Measurements from ENCODE around the gene WDR53.
A peak's percentile ranks its signal among the peaks of the same experiment; 100 is the strongest.
"Not testable (repeated sequence)": the region's sequence is repeated elsewhere in the genome, so short reads cannot be mapped to it uniquely, and the experiment has no call there.

The WDR53 gene

GRCh38 chr3:196533260-196533681 is 35.1 kb downstream of the WDR53 start:
- H3K9me3 ChIP-seq (ENCODE audit: low read length) = no peaks in the 10 kb centered on the region
- no peaks in the 10 kb centered on the region for H3K36me3 ChIP-seq (ENCODE audit: insufficient read depth, low read length)
- H3K4me1 ChIP-seq (ENCODE audit: insufficient read depth, low read length) = no peaks in the 10 kb centered on the region
- peaks cover 0 to 4% of the 10 kb centered on the region in 2 donors for H3K27me3 ChIP-seq (ENCODE audit: control insufficient read depth in 1 of 2, insufficient read depth in 2 of 2, low read length in 2 of 2)
- no peak overlapping the region for H3K9ac ChIP-seq (ENCODE audit: low read length)
- H3K27ac ChIP-seq (ENCODE audit: low read depth, low read length) = no peak overlapping the region
- no peak overlapping the region for H3K4me3 ChIP-seq (ENCODE audit: low read depth in 1 of 2, low read length in 2 of 2)

GRCh38 chr3:196531418-196531817 is 36.9 kb downstream of the WDR53 start:
- H3K27ac ChIP-seq (ENCODE audit: low read depth, low read length) = no peak overlapping the region
- H3K36me3 ChIP-seq (ENCODE audit: insufficient read depth, low read length) = no peaks in the 10 kb centered on the region
- no peak overlapping the region for H3K9ac ChIP-seq (ENCODE audit: low read length)
- no peak overlapping the region for H3K4me3 ChIP-seq (ENCODE audit: low read depth in 1 of 2, low read length in 2 of 2)
- H3K9me3 ChIP-seq (ENCODE audit: low read length) = no peaks in the 10 kb centered on the region
- no peaks in the 10 kb centered on the region for H3K4me1 ChIP-seq (ENCODE audit: insufficient read depth, low read length)
- H3K27me3 ChIP-seq (ENCODE audit: control insufficient read depth in 1 of 2, insufficient read depth in 2 of 2, low read length in 2 of 2) = peaks cover 0 to 4% of the 10 kb centered on the region in 2 donors

GRCh38 chr3:196528639-196529233 is 39.6 kb downstream of the WDR53 start:
- peaks cover 0 to 4% of the 10 kb centered on the region in 2 donors for H3K27me3 ChIP-seq (ENCODE audit: control insufficient read depth in 1 of 2, insufficient read depth in 2 of 2, low read length in 2 of 2)
- no peak overlapping the region for H3K9ac ChIP-seq (ENCODE audit: low read length)
- H3K4me3 ChIP-seq (ENCODE audit: low read depth in 1 of 2, low read length in 2 of 2) = peak overlapping the region; percentile 61 to 81

GRCh38 chr3:196525141-196525540 is 43.2 kb downstream of the WDR53 start:
- Histone ChIP-seq H3K9me3 (ENCODE audit: low read length) (peaks cover 3% of the 10 kb centered on the region), H3K27me3 (ENCODE audit: control insufficient read depth in 1 of 2, insufficient read depth in 2 of 2, low read length in 2 of 2) (no peaks in the 10 kb centered on the region), H3K27ac (ENCODE audit: low read depth, low read length) (no peak overlapping the region), H3K4me3 (ENCODE audit: low read depth in 1 of 2, low read length in 2 of 2) (no peak overlapping the region), H3K36me3 (ENCODE audit: insufficient read depth, low read length) (no peaks in the 10 kb centered on the region), H3K9ac (ENCODE audit: low read length) (no peak overlapping the region), H3K4me1 (ENCODE audit: insufficient read depth, low read length) (no peaks in the 10 kb centered on the region)

More at GRCh38 chr3:196528639-196529233, 39.6 kb downstream of the WDR53 start:
- Histone ChIP-seq H3K4me1 (ENCODE audit: insufficient read depth, low read length) (no peaks in the 10 kb centered on the region), H3K36me3 (ENCODE audit: insufficient read depth, low read length) (no peaks in the 10 kb centered on the region), H3K9me3 (ENCODE audit: low read length) (no peaks in the 10 kb centered on the region), H3K27ac (ENCODE audit: low read depth, low read length) (peak overlapping the region; percentile 57)

- H3K27me3 ChIP-seq (ENCODE audit: control insufficient read depth in 1 of 2, insufficient read depth in 2 of 2, low read length in 2 of 2) = no peaks in the 10 kb centered on the region
- no peak overlapping the region for H3K4me3 ChIP-seq (ENCODE audit: low read depth in 1 of 2, low read length in 2 of 2)
- H3K4me1 ChIP-seq (ENCODE audit: insufficient read depth, low read length) = no peaks in the 10 kb centered on the region
- H3K36me3 ChIP-seq (ENCODE audit: insufficient read depth, low read length) = no peaks in the 10 kb centered on the region
- no peak overlapping the region for H3K9ac ChIP-seq (ENCODE audit: low read length)
- no peak overlapping the region for H3K27ac ChIP-seq (ENCODE audit: low read depth, low read length)
- peaks cover 7% of the 10 kb centered on the region for H3K9me3 ChIP-seq (ENCODE audit: low read length)
Measured at GRCh38 chr3:196524527-196524926, 43.8 kb downstream of the WDR53 start.

GRCh38 chr3:196523841-196524240 is 44.5 kb downstream of the WDR53 start:
- H3K4me3 ChIP-seq (ENCODE audit: low read depth in 1 of 2, low read length in 2 of 2) = no peak overlapping the region
- H3K36me3 ChIP-seq (ENCODE audit: insufficient read depth, low read length) = no peaks in the 10 kb centered on the region
- H3K9ac ChIP-seq (ENCODE audit: low read length) = no peak overlapping the region
- no peak overlapping the region for H3K27ac ChIP-seq (ENCODE audit: low read depth, low read length)
- no peaks in the 10 kb centered on the region for H3K4me1 ChIP-seq (ENCODE audit: insufficient read depth, low read length)
- peaks cover 9% of the 10 kb centered on the region for H3K9me3 ChIP-seq (ENCODE audit: low read length)
- H3K27me3 ChIP-seq (ENCODE audit: control insufficient read depth in 1 of 2, insufficient read depth in 2 of 2, low read length in 2 of 2) = no peaks in the 10 kb centered on the region

GRCh38 chr3:196521291-196521690 is 47.1 kb downstream of the WDR53 start:
- not testable (repeated sequence) for H3K9me3 ChIP-seq (ENCODE audit: low read length); H3K4me1 ChIP-seq (ENCODE audit: insufficient read depth, low read length); H3K36me3 ChIP-seq (ENCODE audit: insufficient read depth, low read length); H3K4me3 ChIP-seq (ENCODE audit: low read depth in 1 of 2, low read length in 2 of 2); H3K27ac ChIP-seq (ENCODE audit: low read depth, low read length); H3K9ac ChIP-seq (ENCODE audit: low read length); H3K27me3 ChIP-seq (ENCODE audit: control insufficient read depth in 1 of 2, insufficient read depth in 2 of 2, low read length in 2 of 2)

- Histone ChIP-seq H3K4me3 (ENCODE audit: low read depth in 1 of 2, low read length in 2 of 2) (no peak overlapping the region), H3K27ac (ENCODE audit: low read depth, low read length) (no peak overlapping the region), H3K9ac (ENCODE audit: low read length) (no peak overlapping the region), H3K4me1 (ENCODE audit: insufficient read depth, low read length) (no peaks in the 10 kb centered on the region), H3K36me3 (ENCODE audit: insufficient read depth, low read length) (no peaks in the 10 kb centered on the region), H3K27me3 (ENCODE audit: control insufficient read depth in 1 of 2, insufficient read depth in 2 of 2, low read length in 2 of 2) (no peaks in the 10 kb centered on the region), H3K9me3 (ENCODE audit: low read length) (peaks cover 9% of the 10 kb centered on the region)
Measured at GRCh38 chr3:196519718-196520082, 48.7 kb downstream of the WDR53 start.

- no peaks in the 10 kb centered on the region for H3K27me3 ChIP-seq (ENCODE audit: control insufficient read depth in 1 of 2, insufficient read depth in 2 of 2, low read length in 2 of 2)
- H3K27ac ChIP-seq (ENCODE audit: low read depth, low read length) = no peak overlapping the region
- H3K9me3 ChIP-seq (ENCODE audit: low read length) = peaks cover 9% of the 10 kb centered on the region
Measured at GRCh38 chr3:196518966-196519717, 49.2 kb downstream of the WDR53 start.

GRCh38 chr3:196517919-196518318 is 50.4 kb downstream of the WDR53 start:
- no peak overlapping the region for H3K27ac ChIP-seq (ENCODE audit: low read depth, low read length)
- H3K27me3 ChIP-seq (ENCODE audit: control insufficient read depth in 1 of 2, insufficient read depth in 2 of 2, low read length in 2 of 2) = no peaks in the 10 kb centered on the region
- H3K9me3 ChIP-seq (ENCODE audit: low read length) = peaks cover 9% of the 10 kb centered on the region
- no peaks in the 10 kb centered on the region for H3K4me1 ChIP-seq (ENCODE audit: insufficient read depth, low read length)
- H3K36me3 ChIP-seq (ENCODE audit: insufficient read depth, low read length) = no peaks in the 10 kb centered on the region
- H3K4me3 ChIP-seq (ENCODE audit: low read depth in 1 of 2, low read length in 2 of 2) = no peak overlapping the region
- no peak overlapping the region for H3K9ac ChIP-seq (ENCODE audit: low read length)

More at GRCh38 chr3:196518966-196519717, 49.2 kb downstream of the WDR53 start:
- Histone ChIP-seq H3K4me3 (ENCODE audit: low read depth in 1 of 2, low read length in 2 of 2) (no peak overlapping the region), H3K4me1 (ENCODE audit: insufficient read depth, low read length) (no peaks in the 10 kb centered on the region), H3K36me3 (ENCODE audit: insufficient read depth, low read length) (no peaks in the 10 kb centered on the region), H3K9ac (ENCODE audit: low read length) (no peak overlapping the region)

- no peak overlapping the region for H3K9ac ChIP-seq (ENCODE audit: low read length)
- no peak overlapping the region for H3K27ac ChIP-seq (ENCODE audit: low read depth, low read length)
- no peaks in the 10 kb centered on the region for H3K36me3 ChIP-seq (ENCODE audit: insufficient read depth, low read length)
- no peaks in the 10 kb centered on the region for H3K27me3 ChIP-seq (ENCODE audit: control insufficient read depth in 1 of 2, insufficient read depth in 2 of 2, low read length in 2 of 2)
- no peaks in the 10 kb centered on the region for H3K4me1 ChIP-seq (ENCODE audit: insufficient read depth, low read length)
- no peak overlapping the region for H3K4me3 ChIP-seq (ENCODE audit: low read depth in 1 of 2, low read length in 2 of 2)
- peaks cover 9% of the 10 kb centered on the region for H3K9me3 ChIP-seq (ENCODE audit: low read length)
Measured at GRCh38 chr3:196517162-196517800, 51.1 kb downstream of the WDR53 start.
